ENCODE results near the gene HAUS8.
A peak's percentile ranks its signal among the peaks of the same experiment; 100 is the strongest.

Gene HAUS8

DNA sequence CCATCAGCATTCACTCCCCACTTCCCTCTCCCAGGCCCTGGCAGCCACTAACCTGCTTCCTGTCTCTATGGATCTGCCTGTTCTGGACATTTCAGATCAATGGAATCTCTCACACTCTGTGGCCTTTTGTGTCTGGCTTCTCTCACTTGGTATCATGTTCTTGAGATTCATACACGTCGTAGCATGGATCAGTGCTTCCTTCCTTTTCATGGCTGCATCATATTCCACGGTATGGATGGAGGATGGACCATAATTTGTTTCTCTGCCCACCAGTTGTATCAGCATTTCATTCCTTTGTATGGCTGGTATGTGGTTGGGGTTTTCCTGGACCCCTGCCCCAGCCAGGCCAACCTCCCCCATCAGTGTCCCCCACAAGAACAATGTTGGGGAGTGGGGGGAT is 36.5 kb upstream of the HAUS8 start:
- H3K4me3 ChIP-seq (ENCODE audit: insufficient read depth, low read length, poor library complexity, severe bottlenecking), result no peak overlapping the region
- no peak overlapping the region for H3K4me2 ChIP-seq (ENCODE audit: low read depth, low read length, poor library complexity, severe bottlenecking)
- H3K79me2 ChIP-seq (ENCODE audit: insufficient read depth, low read length), result peaks cover 75% of the 10 kb centered on the region
- no peaks in the 10 kb centered on the region for H3F3A ChIP-seq (ENCODE audit: insufficient read depth)
- H3K9me3 ChIP-seq (ENCODE audit: insufficient read depth, low read length), result no peaks in the 10 kb centered on the region
- H3K36me3 ChIP-seq (ENCODE audit: low read length), result no peaks in the 10 kb centered on the region
- no peak overlapping the region for H2AFZ ChIP-seq (ENCODE audit: low read depth, low read length, severe bottlenecking)
- no peak for TF ChIP-seq EZH2phosphoT487 (conservative IDR thresholded peaks at IDR 0.05; ENCODE audit: low read length)
- TF ChIP-seq, protein P1, sequence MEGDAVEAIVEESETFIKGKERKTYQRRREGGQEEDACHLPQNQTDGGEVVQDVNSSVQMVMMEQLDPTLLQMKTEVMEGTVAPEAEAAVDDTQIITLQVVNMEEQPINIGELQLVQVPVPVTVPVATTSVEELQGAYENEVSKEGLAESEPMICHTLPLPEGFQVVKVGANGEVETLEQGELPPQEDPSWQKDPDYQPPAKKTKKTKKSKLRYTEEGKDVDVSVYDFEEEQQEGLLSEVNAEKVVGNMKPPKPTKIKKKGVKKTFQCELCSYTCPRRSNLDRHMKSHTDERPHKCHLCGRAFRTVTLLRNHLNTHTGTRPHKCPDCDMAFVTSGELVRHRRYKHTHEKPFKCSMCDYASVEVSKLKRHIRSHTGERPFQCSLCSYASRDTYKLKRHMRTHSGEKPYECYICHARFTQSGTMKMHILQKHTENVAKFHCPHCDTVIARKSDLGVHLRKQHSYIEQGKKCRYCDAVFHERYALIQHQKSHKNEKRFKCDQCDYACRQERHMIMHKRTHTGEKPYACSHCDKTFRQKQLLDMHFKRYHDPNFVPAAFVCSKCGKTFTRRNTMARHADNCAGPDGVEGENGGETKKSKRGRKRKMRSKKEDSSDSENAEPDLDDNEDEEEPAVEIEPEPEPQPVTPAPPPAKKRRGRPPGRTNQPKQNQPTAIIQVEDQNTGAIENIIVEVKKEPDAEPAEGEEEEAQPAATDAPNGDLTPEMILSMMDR (IDR thresholded peaks at IDR 0.05; ENCODE audit: insufficient read depth, low read length, poor library complexity, severe bottlenecking), result no peak
- no peaks in the 10 kb centered on the region; the same call in 1 of the 2 replicates for H4K20me1 ChIP-seq (ENCODE audit: low read depth, low read length)
- H3K9ac ChIP-seq (ENCODE audit: low read length), result no peak overlapping the region
- H3K27me3 ChIP-seq (ENCODE audit: low read length), result no peaks in the 10 kb centered on the region
- H3K27ac ChIP-seq (ENCODE audit: low read depth, low read length), result no peak overlapping the region
- no peaks in the 10 kb centered on the region for H3K9me2 ChIP-seq (replicated peaks; ENCODE audit: insufficient read depth, low read length)

DNA sequence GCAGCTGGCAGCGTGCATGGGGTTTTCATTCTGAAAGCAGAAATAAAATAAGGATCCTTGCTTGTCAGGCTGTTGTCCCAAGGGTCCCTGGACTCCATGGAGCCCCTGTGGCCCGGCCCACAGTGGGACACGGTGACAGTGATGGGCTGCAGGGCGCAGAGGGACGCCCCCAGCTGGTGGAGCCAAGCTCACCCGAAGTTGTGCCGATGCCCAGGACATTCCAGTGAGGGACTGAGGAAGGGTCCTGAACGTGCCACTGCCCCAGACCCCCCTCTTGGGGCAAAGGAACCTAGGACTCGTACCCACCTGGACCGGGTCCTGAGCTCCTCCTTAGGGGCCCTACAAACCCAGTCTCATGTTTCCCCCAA is 35.3 kb upstream of the HAUS8 start:
- Histone ChIP-seq H3K9ac (ENCODE audit: low read length) (no peak overlapping the region), H3K27me3 (ENCODE audit: low read length) (no peaks in the 10 kb centered on the region), H3K27ac (ENCODE audit: low read depth, low read length) (no peak overlapping the region), H3K79me2 (ENCODE audit: insufficient read depth, low read length) (peaks cover 80% of the 10 kb centered on the region), H2AFZ (ENCODE audit: low read depth, low read length, severe bottlenecking) (no peak overlapping the region), H3K4me3 (ENCODE audit: insufficient read depth, low read length, poor library complexity, severe bottlenecking) (no peak overlapping the region), H4K20me1 (ENCODE audit: low read depth, low read length) (no peaks in the 10 kb centered on the region; the same call in 1 of the 2 replicates), H3K9me2 (replicated peaks; ENCODE audit: insufficient read depth, low read length) (no peaks in the 10 kb centered on the region), H3K36me3 (ENCODE audit: low read length) (no peaks in the 10 kb centered on the region), H3K9me3 (ENCODE audit: insufficient read depth, low read length) (no peaks in the 10 kb centered on the region), H3F3A (ENCODE audit: insufficient read depth) (no peaks in the 10 kb centered on the region), H3K4me2 (ENCODE audit: low read depth, low read length, poor library complexity, severe bottlenecking) (no peak overlapping the region)
- no peak for TF ChIP-seq EZH2phosphoT487 (conservative IDR thresholded peaks at IDR 0.05; ENCODE audit: low read length)
- TF ChIP-seq, protein P1 (IDR thresholded peaks at IDR 0.05; ENCODE audit: insufficient read depth, low read length, poor library complexity, severe bottlenecking), result no peak

DNA sequence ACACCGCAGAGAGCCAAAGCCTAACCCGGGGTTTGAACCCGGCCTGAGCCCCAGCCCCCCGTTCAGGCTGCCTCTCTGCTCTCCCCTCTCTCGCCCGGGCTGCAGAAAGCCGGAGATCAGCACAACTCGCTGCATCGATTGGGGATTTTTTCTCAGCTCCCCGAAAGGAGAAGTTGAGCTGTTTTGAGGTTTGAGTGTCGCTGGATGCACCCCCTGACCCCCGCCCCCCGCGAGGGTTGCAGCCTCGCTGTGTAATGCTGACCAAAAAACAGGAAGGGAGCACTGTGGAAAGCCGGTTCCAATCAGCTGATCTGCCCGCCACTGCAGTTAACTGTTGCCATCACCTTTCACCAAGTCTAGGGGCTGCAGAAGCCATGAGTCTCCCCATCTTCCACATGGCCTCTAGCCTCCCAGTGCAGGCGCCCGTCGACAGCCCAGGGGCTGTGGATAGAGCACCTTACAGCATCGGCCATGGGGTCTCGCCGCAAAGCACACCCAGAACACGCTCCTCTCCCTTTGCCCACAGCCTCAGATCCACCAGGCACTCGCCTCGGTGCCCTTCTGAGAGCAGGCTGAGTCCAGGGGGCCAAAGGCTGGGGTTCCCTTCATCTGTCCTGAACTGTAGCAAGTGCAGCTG is 34.8 kb upstream of the HAUS8 start:
- Histone ChIP-seq H3F3A (ENCODE audit: insufficient read depth) (no peaks in the 10 kb centered on the region), H3K9ac (ENCODE audit: low read length) (peak overlapping the region; percentile 4; the same call in 1 of the 2 replicates), H3K4me2 (ENCODE audit: low read depth, low read length, poor library complexity, severe bottlenecking) (peak overlapping the region; percentile 32), H3K79me2 (ENCODE audit: insufficient read depth, low read length) (peaks cover 80% of the 10 kb centered on the region), H3K27me3 (ENCODE audit: low read length) (no peaks in the 10 kb centered on the region), H3K4me3 (ENCODE audit: insufficient read depth, low read length, poor library complexity, severe bottlenecking) (no peak overlapping the region), H3K9me3 (ENCODE audit: insufficient read depth, low read length) (no peaks in the 10 kb centered on the region), H3K27ac (ENCODE audit: low read depth, low read length) (peak overlapping the region; percentile 45), H4K20me1 (ENCODE audit: low read depth, low read length) (no peaks in the 10 kb centered on the region; the same call in 1 of the 2 replicates), H2AFZ (ENCODE audit: low read depth, low read length, severe bottlenecking) (no peak overlapping the region), H3K36me3 (ENCODE audit: low read length) (no peaks in the 10 kb centered on the region), H3K9me2 (replicated peaks; ENCODE audit: insufficient read depth, low read length) (no peaks in the 10 kb centered on the region)
- no peak for TF ChIP-seq EZH2phosphoT487 (conservative IDR thresholded peaks at IDR 0.05; ENCODE audit: low read length)
- TF ChIP-seq, protein P1 (IDR thresholded peaks at IDR 0.05; ENCODE audit: insufficient read depth, low read length, poor library complexity, severe bottlenecking), result no peak
